Suprapubic skin (tissue), 3 donors: ENCODE results near the gene VTI1A.

Experiments
- POLR2AphosphoS5 ChIP-seq, 3 donors: sonication (generic); formaldehyde crosslinking; IDR thresholded peaks; one replicate each; pipeline ENCODE4 v1.6.1; 2017; ENCODE audit warnings: antibody characterized with exemption in 3 of 3
- TF ChIP-seq, protein P1 (sequence below), 2 donors: fragments of 200-600 bp in 1 of 2; fragments of 450-650 bp in 1 of 2; sonication (generic) in 1 of 2; IDR thresholded peaks; one replicate each; pipeline ENCODE4 v1.5.1; 2016 to 2019; ENCODE audit warnings: antibody characterized with exemption in 2 of 2, mild to moderate bottlenecking in 1 of 2, moderate library complexity in 1 of 2

DNA sequence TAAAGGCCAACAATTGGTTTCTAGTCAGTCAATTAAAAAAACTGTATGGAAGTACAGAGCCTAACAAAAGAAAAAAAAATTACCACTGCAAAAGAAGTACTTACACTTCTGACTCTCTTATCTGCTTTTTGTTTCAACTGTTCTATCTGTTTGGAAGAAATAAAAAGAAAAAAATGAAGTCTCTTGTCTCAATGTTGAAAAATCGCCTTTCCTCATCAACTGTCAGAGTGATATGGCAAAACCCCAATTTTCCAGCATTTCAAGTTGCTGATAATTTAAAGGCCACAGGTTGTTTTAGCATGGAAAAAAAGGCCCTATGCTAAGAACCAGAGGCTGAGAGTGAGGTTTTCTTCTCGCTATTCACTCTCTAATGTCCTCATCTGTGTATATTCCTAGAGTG is 13.9 kb upstream of the VTI1A start:
- TF ChIP-seq, protein P1, sequence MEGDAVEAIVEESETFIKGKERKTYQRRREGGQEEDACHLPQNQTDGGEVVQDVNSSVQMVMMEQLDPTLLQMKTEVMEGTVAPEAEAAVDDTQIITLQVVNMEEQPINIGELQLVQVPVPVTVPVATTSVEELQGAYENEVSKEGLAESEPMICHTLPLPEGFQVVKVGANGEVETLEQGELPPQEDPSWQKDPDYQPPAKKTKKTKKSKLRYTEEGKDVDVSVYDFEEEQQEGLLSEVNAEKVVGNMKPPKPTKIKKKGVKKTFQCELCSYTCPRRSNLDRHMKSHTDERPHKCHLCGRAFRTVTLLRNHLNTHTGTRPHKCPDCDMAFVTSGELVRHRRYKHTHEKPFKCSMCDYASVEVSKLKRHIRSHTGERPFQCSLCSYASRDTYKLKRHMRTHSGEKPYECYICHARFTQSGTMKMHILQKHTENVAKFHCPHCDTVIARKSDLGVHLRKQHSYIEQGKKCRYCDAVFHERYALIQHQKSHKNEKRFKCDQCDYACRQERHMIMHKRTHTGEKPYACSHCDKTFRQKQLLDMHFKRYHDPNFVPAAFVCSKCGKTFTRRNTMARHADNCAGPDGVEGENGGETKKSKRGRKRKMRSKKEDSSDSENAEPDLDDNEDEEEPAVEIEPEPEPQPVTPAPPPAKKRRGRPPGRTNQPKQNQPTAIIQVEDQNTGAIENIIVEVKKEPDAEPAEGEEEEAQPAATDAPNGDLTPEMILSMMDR (IDR thresholded peaks at IDR 0.05): no peak
- no peak for TF ChIP-seq POLR2AphosphoS5 (IDR thresholded peaks at IDR 0.05)
